Measurements from ENCODE around the gene SUMO2. TPM values are rescaled to one million over a fixed set of nuclear protein-coding genes. Genes with fewer than 3 reads are reported as not detected.
"Not testable (repeated sequence)": the region's sequence is repeated elsewhere in the genome, so short reads cannot be mapped to it uniquely, and the experiment has no call there.

SUMO2 gene
- total RNA-seq, 1 donor from 2014 or later, result 657 TPM

DNA sequence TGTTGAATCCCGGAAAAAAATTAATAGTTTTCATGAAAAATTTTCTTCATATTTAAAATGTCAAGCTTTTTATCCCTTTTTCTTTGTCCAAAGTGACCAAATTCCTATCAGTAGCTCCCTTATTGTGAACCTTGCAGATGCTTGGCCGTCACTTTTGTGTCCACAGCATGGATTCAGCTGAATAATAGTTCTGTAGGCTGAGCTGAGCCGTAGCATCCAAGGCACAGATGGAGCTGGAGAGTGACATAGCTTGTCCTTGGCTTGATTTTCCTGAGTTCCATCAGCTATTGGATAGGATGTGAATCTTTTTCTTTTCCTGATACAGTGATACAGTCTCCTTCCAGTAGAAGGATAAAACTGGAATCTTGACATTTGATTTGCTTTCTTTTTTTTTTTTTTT lies 26.3 kb upstream of the SUMO2 start:
- TF ChIP-seq, protein P1, sequence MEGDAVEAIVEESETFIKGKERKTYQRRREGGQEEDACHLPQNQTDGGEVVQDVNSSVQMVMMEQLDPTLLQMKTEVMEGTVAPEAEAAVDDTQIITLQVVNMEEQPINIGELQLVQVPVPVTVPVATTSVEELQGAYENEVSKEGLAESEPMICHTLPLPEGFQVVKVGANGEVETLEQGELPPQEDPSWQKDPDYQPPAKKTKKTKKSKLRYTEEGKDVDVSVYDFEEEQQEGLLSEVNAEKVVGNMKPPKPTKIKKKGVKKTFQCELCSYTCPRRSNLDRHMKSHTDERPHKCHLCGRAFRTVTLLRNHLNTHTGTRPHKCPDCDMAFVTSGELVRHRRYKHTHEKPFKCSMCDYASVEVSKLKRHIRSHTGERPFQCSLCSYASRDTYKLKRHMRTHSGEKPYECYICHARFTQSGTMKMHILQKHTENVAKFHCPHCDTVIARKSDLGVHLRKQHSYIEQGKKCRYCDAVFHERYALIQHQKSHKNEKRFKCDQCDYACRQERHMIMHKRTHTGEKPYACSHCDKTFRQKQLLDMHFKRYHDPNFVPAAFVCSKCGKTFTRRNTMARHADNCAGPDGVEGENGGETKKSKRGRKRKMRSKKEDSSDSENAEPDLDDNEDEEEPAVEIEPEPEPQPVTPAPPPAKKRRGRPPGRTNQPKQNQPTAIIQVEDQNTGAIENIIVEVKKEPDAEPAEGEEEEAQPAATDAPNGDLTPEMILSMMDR (IDR thresholded peaks at IDR 0.05; ENCODE audit: unreplicated experiment), result no peak
- H3K27me3 Mint-ChIP-seq (ENCODE audit: unreplicated experiment), result peaks cover 5% of the 10 kb centered on the region
- H3K9me3 Mint-ChIP-seq (ENCODE audit: unreplicated experiment), result no peaks in the 10 kb centered on the region
- no peak for DNase-seq (ENCODE audit: low spot score)
- no peak overlapping the region for H3K4me3 Mint-ChIP-seq (ENCODE audit: unreplicated experiment)
- H3K4me1 Mint-ChIP-seq (ENCODE audit: unreplicated experiment), result peaks cover 12% of the 10 kb centered on the region
- H3K27ac Mint-ChIP-seq (ENCODE audit: unreplicated experiment), result no peak overlapping the region
- H3K36me3 Mint-ChIP-seq (ENCODE audit: low read depth, unreplicated experiment), result peaks cover 16% of the 10 kb centered on the region

GRCh38 chr17:75208161-75208560 lies 25.4 kb upstream of the SUMO2 start:
- peaks cover 5% of the 10 kb centered on the region for H3K27me3 Mint-ChIP-seq (ENCODE audit: unreplicated experiment)
- peaks cover 12% of the 10 kb centered on the region for H3K4me1 Mint-ChIP-seq (ENCODE audit: unreplicated experiment)
- H3K9me3 Mint-ChIP-seq (ENCODE audit: unreplicated experiment), result no peaks in the 10 kb centered on the region
- DNase-seq (ENCODE audit: low spot score), result no peak
- no peak overlapping the region for H3K27ac Mint-ChIP-seq (ENCODE audit: unreplicated experiment)
- TF ChIP-seq, protein P1 (IDR thresholded peaks at IDR 0.05; ENCODE audit: unreplicated experiment), result no peak
- peaks cover 16% of the 10 kb centered on the region for H3K36me3 Mint-ChIP-seq (ENCODE audit: low read depth, unreplicated experiment)
- H3K4me3 Mint-ChIP-seq (ENCODE audit: unreplicated experiment), result peak overlapping the region; percentile 21

GRCh38 chr17:75207760-75208159 lies 25.0 kb upstream of the SUMO2 start:
- H3K4me3 Mint-ChIP-seq (ENCODE audit: unreplicated experiment), result no peak overlapping the region
- no peak overlapping the region for H3K27ac Mint-ChIP-seq (ENCODE audit: unreplicated experiment)
- peaks cover 5% of the 10 kb centered on the region for H3K27me3 Mint-ChIP-seq (ENCODE audit: unreplicated experiment)
- TF ChIP-seq, protein P1 (IDR thresholded peaks at IDR 0.05; ENCODE audit: unreplicated experiment), result no peak
- DNase-seq (ENCODE audit: low spot score), result no peak
- H3K4me1 Mint-ChIP-seq (ENCODE audit: unreplicated experiment), result peaks cover 12% of the 10 kb centered on the region
- no peaks in the 10 kb centered on the region for H3K9me3 Mint-ChIP-seq (ENCODE audit: unreplicated experiment)
- H3K36me3 Mint-ChIP-seq (ENCODE audit: low read depth, unreplicated experiment), result peaks cover 16% of the 10 kb centered on the region

DNA sequence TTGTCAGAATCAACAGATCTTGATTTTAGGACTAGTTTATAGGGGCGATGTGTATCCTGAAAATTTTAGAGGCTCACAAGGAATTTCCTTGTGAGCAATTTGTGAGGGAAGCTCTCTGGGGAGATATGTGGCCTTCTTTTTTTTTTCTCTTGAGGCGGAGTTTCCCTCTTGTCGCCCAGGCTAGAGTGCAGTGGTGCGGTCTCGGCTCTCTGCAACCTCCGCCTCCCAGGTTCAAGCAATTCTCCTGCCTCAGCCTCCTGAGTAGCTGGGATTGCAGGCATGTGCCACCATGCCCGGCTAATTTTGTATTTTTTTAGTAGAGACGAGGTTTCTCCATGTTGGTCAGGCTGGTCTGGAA lies 24.3 kb upstream of the SUMO2 start:
- peak overlapping the region; percentile 69 for H3K4me3 Mint-ChIP-seq (ENCODE audit: unreplicated experiment)
- H3K27ac Mint-ChIP-seq (ENCODE audit: unreplicated experiment), result peak overlapping the region; percentile 64
- H3K27me3 Mint-ChIP-seq (ENCODE audit: unreplicated experiment); H3K9me3 Mint-ChIP-seq (ENCODE audit: unreplicated experiment); DNase-seq (ENCODE audit: low spot score): not testable (repeated sequence)
- H3K36me3 Mint-ChIP-seq (ENCODE audit: low read depth, unreplicated experiment), result peaks cover 16% of the 10 kb centered on the region
- H3K4me1 Mint-ChIP-seq (ENCODE audit: unreplicated experiment), result peaks cover 12% of the 10 kb centered on the region

- Mint-ChIP-seq H3K27me3 (ENCODE audit: unreplicated experiment) (peaks cover 5% of the 10 kb centered on the region), H3K4me3 (ENCODE audit: unreplicated experiment) (peak overlapping the region; percentile 98), H3K36me3 (ENCODE audit: low read depth, unreplicated experiment) (peaks cover 16% of the 10 kb centered on the region), H3K4me1 (ENCODE audit: unreplicated experiment) (peaks cover 12% of the 10 kb centered on the region), H3K9me3 (ENCODE audit: unreplicated experiment) (no peaks in the 10 kb centered on the region), H3K27ac (ENCODE audit: unreplicated experiment) (peak overlapping the region; percentile 95)
- TF ChIP-seq, protein P1 (IDR thresholded peaks at IDR 0.05; ENCODE audit: unreplicated experiment), result no peak
- no peak for DNase-seq (ENCODE audit: low spot score)
Measured at GRCh38 chr17:75205793-75206163, 23.0 kb upstream of the SUMO2 start.

Data from endothelial cell (in vitro differentiated cells).